Stimulated activated CD4-positive, alpha-beta T cell treated with anti-CD3 and anti-CD28 coated beads, Interleukin-12 subunit alpha, Interleukin-12 subunit beta, amount 100 ng/mL, for 48 hours (primary cell): Measurements from ENCODE around the gene ARFIP1.
A peak's percentile ranks its signal among the peaks of the same experiment; 100 is the strongest.
"Not testable (repeated sequence)": the region's sequence is repeated elsewhere in the genome, so short reads cannot be mapped to it uniquely, and the experiment has no call there.

Experiments
- DNase-seq, 3 donors: peaks; one replicate each; pipeline ENCODE4 v3.0.0-alpha.2; 2020; ENCODE audit warnings: low read depth in 2 of 3, low spot score in 1 of 3

ARFIP1 gene

DNA sequence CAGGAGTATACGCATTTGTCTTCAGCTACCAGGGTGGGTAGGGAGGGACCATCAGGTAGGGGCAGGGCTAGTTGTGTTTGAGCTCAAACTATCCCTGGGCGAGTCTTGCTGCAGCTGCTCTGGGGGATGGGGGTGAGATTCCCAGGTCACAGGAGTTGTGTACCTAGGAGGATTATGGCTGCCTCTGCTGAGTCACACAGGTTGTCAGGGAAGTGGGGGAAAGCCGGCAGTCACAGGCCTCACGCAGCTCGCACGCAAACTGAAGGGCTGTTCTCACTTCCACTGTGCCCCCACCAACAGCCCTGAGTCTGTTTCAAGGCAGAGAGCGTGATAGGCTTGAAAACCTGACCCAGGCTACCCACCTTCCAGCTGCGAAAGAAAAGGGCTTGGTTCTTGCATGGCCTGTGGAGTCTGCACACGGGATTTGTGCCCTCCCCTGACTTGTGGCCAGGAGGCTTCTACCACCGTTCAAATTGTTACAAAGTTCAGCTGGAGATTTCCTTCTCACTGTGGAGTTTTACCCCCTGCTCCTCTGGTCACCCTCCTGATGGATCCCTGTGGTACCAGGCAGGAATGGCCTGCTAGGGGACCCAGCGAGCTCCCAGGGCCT lies 63.8 kb downstream of the ARFIP1 start:
- no peak for DNase-seq

- no peak for DNase-seq
Measured at GRCh38 chr4:152847376-152847775, 67.6 kb downstream of the ARFIP1 start.

- DNase-seq: no peak
Measured at GRCh38 chr4:152848508-152848907, 68.8 kb downstream of the ARFIP1 start.

DNA sequence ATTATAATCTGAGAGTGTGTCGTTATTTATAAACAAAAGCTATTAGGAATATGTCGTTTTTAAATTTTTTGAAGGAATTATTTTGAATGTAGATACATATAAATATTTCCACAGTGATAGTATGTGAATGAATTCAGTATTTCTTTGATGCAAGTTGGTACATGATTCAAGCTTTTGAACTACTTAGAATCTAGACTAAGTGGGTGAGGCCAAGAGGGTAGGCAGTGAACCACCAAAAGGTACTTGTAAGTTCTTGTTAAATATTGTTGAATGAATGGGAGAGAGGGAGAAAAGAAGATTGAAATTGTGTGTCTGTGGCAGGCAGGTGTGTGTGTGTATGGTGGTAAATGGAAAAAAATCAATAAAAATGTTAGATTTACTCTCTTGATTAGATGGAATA lies 69.6 kb downstream of the ARFIP1 start:
- no peak for DNase-seq

GRCh38 chr4:152850377-152850776 lies 70.6 kb downstream of the ARFIP1 start:
- DNase-seq: peak in 2 of 3 donors; percentile 8 to 24

DNA sequence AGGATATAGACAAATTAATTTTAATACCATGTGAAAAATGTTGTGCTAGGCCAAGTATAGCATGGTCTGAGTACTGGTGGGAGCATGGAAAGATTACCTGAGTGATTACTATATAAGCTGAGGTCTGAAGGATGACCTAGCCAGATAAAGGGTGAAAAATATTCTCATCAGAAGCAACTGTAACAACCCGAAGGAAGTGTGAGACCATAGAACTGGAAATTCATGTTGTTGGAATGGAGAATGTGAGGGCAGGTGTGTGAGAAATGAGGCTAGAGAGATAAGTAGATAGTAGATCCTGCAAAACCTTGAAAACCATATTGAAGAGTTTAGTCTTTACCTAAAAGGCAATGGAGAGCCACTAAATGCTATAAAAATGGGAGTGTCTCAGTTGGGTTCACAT lies 71.5 kb downstream of the ARFIP1 start:
- DNase-seq: no peak

GRCh38 chr4:152853293-152853692 lies 73.5 kb downstream of the ARFIP1 start:
- DNase-seq: no peak

GRCh38 chr4:152854016-152854415 lies 74.3 kb downstream of the ARFIP1 start:
- not testable (repeated sequence) for DNase-seq

DNA sequence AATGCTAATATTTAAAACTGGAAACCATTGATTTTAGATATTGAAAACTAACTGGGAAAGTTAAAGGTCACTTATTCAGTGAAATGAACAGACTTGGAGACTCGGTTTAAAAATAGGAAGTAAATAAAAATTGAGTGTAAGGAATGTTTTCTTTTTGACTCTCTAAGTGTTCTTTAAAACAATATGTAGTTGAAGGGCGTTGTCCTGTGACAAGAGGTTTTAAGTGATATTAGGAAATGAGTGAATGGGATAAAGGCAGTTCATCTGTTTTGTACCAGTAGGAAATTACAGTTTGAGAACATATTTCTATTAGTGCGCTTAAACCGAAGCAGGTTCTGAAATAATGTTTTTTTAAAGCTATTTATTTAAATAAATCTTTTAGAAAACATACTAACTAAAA lies 77.2 kb downstream of the ARFIP1 start:
- no peak for DNase-seq

- DNase-seq: no peak
Measured at GRCh38 chr4:152858934-152859333, 79.2 kb downstream of the ARFIP1 start.

DNA sequence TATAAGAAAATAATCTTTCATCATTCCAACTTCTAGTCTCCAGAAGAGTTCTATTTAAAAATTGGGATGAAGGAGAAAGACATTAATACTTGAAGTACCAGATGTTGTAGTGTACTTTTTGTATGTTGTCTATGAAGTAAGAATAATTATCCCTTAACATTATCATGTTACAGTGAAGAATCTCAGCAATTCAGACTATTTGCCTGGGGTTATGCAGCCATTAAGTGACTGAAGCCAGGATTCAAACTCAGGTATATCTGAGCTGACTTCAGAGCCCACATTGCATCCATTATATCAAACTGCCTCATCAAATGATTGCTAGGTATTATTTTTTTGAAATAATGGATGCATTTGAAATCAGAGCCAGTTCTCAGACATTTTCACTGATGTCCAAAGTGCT lies 80.3 kb downstream of the ARFIP1 start:
- no peak for DNase-seq

GRCh38 chr4:152862608-152863007 lies 82.9 kb downstream of the ARFIP1 start:
- DNase-seq: no peak

DNA sequence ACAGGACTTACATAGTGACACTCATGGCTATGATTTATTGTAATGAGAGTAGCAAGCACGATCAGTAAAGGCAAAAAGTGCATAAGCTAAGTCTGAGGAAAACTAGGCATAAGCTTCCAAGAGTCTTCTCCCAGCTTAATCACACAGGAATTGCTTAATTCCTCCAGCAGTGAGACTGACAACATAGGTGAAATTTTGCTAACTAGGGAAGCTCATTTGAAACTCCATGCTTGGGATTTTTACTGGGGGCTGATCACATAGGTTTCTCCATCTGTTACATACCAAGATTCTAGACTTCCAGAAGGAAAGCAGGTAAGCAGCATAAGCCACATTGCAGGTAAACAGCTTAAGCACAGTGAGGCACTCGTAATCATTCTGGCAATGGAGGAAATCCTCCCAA lies 84.6 kb downstream of the ARFIP1 start:
- DNase-seq: no peak

DNA sequence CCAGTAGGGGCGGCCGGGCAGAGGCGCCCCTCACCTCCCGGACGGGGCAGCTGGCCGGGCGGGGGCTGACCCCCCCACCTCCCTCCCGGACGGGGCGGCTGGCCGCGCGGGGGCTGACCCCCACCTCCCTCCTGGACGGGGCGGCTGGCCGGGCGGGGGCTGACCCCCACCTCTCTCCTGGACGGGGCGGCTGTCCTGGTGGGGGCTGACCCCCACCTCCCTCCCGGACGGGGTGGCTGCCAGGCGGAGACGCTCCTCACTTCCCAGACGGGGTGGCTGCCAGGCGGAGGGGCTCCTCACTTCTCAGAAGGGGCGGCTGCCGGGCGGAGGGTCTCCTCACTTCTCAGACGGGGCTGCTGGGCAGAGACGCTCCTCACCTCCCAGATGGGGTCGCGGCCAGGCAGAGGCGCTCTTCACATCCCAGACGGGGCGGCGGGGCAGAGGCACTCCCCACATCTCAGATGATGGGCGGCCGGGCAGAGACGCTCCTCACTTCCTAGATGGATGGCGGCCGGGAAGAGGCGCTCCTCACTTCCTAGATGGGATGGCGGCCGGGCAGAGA lies 86.8 kb downstream of the ARFIP1 start:
- DNase-seq: not testable (repeated sequence)

DNA sequence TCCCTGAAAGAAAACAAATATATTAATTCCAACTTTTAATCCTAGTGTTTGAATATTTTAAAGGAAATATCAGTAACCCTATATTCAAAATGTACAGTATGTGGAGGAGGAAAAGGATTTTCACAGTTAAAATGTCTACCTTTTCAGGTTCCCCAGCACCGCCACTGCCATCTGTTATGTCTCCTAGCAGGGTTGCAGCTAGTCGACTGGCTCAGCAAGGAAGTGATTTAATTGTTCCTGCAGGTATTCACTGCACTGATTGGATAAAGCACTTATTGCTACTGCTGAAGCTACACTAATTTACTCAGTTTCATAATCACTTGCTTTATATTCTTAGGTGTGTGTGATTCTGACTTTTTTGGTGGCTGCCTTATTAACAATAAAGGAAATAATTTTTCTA lies 90.9 kb downstream of the ARFIP1 start:
- DNase-seq: no peak

DNA sequence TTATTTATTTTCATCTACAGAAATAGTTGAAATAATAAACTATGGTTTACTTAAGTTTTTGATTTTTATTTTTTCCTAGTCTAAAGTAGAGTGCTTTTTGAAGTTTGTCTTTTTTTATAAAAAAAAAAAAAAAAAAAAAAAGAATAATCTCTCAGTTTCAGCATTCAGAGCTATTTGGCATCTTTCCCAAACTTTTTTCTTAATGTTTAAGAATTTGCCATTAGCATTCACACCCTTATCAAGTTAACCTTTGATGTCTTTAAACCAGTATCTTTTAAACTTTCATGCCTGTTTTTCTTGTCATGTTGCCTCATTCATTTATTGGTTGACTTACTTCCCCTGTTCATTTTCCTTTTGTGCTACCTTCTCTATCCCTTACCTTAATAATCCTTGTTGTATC lies 95.5 kb downstream of the ARFIP1 start:
- no peak for DNase-seq

GRCh38 chr4:152877868-152878267 lies 98.1 kb downstream of the ARFIP1 start:
- DNase-seq: no peak

- DNase-seq: no peak
Measured at GRCh38 chr4:152880263-152880662, 100.5 kb downstream of the ARFIP1 start.

DNA sequence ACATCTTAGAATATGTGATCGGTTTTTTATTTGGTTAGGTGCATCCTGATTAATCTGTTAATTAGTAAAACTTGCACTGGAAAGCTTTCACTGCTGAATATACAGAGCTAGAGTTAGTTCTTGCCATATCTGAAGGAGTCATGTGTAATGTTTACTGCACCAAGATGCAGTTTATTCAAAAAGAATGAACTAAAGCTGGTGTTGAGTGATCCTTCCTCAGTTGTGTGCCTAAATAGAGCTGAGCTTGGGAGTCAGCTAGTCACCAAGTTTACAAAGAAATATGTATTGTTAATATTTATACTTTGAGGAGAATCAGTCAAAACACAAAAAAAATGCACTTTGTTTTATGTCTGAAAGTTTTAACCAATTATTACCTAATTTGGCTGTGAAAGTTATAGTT lies 102.2 kb downstream of the ARFIP1 start:
- DNase-seq: no peak

- no peak for DNase-seq
Measured at GRCh38 chr4:152885185-152885584, 105.4 kb downstream of the ARFIP1 start.

GRCh38 chr4:152886201-152886600 lies 106.4 kb downstream of the ARFIP1 start:
- DNase-seq: no peak

- no peak for DNase-seq
Measured at GRCh38 chr4:152887981-152888380, 108.2 kb downstream of the ARFIP1 start.

- DNase-seq: no peak
Measured at GRCh38 chr4:152892974-152893373, 113.2 kb downstream of the ARFIP1 start.
